ENCODE data around the gene ADH1B.
"Not testable (repeated sequence)": the region's sequence is repeated elsewhere in the genome, so short reads cannot be mapped to it uniquely, and the experiment has no call there.

ADH1B gene

GRCh38 chr4:99321241-99322191 lies at the start of gene ADH1B:
Gene ADH1B, minus strand, starts transcription at chr4:99321401. Its CDS starts 70 bp downstream, at chr4:99321331.
- DNase-seq: no peak
- intact Hi-C loops (cut with DNase I): no loop called here

GRCh38 chr4:99367817-99368216 lies 46.6 kb upstream of the ADH1B start:
- intact Hi-C loops (cut with DNase I); DNase-seq: not testable (repeated sequence)

- intact Hi-C loops (cut with DNase I): no loop called here
- no peak for DNase-seq
Observed at GRCh38 chr4:99366491-99366890, 45.3 kb upstream of the ADH1B start.

DNA sequence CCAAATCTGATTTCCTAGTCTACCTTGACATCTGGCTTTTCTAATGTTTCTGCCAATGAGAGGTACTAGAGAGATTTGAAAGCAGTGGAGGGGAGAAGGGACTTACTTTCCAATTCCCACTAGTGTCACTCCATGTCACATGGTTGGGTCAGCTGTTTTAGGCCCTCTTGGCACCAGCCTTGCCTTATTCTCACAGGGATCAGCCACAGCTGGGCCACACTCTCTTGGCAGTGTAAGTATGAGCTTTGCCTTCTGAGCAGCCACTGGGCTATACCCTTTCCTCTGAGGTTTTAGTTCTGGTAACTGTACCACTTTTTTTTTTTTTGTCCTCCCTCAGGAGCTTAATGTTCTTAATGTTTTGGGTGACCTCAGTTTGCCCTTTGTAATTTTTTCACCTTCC lies 41.6 kb upstream of the ADH1B start:
- intact Hi-C loops (cut with DNase I): no loop called here
- no peak for DNase-seq

- DNase-seq: no peak
- intact Hi-C loops (cut with DNase I): no loop called here
Observed at GRCh38 chr4:99361899-99362275, 40.7 kb upstream of the ADH1B start.

DNA sequence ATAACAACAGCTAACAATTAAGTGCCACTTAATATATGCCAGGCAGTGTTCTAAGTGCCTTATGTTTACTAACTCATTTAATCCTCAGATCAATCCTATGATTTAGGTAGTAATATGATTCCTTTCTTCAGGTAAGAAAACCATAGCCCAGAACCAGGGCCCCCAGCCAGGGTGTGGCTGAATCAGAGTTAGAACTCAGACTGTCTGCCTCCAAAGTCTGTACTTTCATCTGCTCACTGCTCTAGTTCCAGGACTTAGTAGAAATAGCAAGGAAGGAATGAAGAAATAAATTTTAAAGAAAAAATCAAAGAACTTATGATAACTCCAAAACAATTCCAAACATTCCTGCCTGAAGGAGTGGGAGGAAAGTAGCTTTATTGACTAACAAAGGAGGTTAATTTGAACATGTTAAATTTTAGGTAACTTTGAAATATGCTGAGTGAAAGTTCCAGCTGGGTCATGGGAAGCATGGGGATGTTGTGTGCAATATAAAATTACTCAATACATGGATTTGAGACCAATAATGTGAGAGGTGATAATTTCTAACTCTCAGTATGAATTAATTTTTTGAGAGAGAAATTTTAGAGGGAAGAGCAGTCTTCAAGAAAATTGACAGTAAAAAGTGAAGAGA lies 40.2 kb upstream of the ADH1B start:
- no peak for DNase-seq
- intact Hi-C loops (cut with DNase I): no loop called here

GRCh38 chr4:99359480-99360204 lies 38.4 kb upstream of the ADH1B start:
- intact Hi-C loops (cut with DNase I): no loop called here
- no peak for DNase-seq

GRCh38 chr4:99357948-99358347 lies 36.7 kb upstream of the ADH1B start:
- intact Hi-C loops (cut with DNase I): no loop called here
- DNase-seq: no peak

DNA sequence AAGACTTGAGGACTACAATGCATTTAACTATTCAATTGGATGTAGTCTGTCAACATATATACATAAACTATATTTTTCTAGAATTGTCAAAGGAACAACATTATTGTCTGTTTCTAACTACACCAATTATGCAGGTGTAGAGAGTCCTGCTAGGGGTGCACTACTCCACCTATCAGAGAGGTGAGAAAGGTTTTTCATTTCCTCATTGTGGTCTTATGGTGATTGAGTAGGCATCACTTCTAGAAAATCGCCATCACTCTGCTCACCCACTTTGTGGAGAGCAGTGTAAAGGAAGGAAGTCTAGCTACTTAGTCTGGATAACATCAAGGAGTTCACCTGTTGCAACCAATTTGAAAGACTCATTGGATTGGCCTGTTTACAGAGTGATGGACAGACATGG lies 35.8 kb upstream of the ADH1B start:
- no peak for DNase-seq
- intact Hi-C loops (cut with DNase I): no loop called here

- DNase-seq; intact Hi-C loops (cut with DNase I): not testable (repeated sequence)
Observed at GRCh38 chr4:99356149-99356548, 34.9 kb upstream of the ADH1B start.

GRCh38 chr4:99352602-99353537 lies 31.7 kb upstream of the ADH1B start, which contains the start of gene ADH1C:
Gene ADH1C, minus strand, starts transcription at chr4:99352746. Its CDS starts 71 bp downstream, at chr4:99352675.
- no peak for DNase-seq
- intact Hi-C loops (cut with DNase I): no loop called here

DNA sequence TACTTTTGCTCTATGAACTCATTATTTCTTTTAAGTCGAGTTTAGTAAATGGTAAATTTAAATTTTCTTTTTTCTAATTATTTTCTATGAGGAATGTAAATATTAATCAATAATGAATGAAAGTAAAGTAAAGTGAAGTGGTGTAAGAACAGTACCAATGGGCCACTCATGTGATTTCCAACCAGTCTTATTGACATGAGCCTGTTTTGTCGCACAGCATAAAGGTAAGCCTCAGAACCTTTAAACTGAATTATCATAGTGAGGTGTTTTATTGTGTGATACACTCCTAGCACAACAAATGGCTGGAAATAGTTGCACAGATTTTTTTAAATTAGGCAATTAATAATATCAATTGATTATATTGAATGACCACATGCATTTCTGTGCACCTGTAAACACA lies 30.3 kb upstream of the ADH1B start:
- no peak for DNase-seq
- intact Hi-C loops (cut with DNase I): no loop called here

DNA sequence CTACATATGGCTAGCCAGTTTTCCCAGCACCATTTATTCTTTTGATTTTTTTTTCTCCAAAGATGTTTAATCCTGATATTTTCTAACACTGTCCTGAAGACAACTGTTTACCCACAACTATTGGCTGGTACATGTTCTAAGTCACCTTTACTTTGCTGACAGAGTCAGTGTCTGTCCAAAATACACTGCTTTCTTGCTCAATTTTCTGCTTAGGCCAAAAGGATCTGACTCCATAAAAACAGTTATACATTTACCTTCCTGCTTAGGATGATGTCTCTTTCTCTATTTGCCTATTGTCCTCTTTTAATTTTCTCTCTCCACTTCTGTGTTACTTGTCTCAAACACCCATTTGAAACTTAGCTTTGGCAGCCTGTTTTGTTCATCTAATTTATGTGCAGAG lies 28.1 kb upstream of the ADH1B start:
- intact Hi-C loops (cut with DNase I): no loop called here
- DNase-seq: no peak

DNA sequence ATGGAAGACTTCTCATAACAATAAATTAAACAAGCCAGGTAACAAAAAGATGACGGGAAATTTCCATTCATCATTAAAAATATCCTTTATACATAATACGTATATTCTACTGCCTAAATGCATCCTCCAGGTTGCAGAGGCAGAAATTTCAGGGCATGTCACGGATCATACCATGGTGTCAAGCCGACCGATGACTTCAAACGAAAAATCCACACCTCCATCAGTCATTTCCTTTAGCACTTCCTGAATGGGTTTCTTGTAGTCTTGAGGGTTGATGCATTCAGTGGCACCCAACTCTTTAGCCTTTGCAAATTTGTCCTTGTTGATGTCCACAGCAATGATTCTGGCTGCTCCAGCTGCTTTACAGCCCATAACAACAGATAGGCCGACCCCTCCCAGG lies 21.4 kb upstream of the ADH1B start:
- intact Hi-C loops (cut with DNase I); DNase-seq: not testable (repeated sequence)

DNA sequence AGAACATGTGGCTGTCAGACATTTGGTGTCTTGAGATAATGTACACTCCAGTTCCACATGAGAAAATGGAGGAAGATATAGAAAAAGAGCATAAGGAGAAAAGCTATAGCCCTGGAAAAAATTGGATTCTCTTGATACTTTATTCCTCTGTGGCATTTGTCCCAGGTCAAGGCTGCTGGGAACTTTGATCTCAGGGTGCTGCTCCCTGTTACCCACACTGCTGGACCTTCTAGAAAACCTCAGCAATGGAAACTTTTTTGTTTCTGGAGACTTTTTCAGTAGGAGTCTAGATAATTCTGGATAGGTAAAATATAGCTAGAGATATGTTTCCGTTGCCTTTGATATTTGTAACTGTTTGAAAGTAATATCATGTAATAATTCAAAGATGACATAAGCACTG lies 20.2 kb upstream of the ADH1B start:
- intact Hi-C loops (cut with DNase I): no loop called here
- DNase-seq: no peak

DNA sequence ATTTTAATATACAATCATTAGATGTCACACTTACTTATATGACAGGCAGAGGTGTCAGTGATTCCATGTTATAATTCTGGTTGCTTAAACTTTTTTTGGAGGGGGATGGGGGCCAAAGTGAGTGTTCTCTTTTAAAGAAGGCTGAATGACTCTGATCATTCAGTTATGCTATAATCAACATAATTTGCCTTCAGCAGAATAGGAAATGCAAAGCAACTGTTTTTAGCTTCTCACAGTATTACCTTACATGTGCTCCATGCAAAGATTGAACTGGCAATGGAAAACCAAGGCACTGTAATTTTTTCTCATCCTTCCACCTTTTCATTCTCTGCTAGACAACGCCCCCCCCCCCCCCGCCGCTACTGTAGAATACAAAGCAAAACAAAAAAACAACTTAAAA lies 18.0 kb upstream of the ADH1B start:
- DNase-seq: no peak
- intact Hi-C loops (cut with DNase I): no loop called here

GRCh38 chr4:99336553-99336952 lies 15.4 kb upstream of the ADH1B start:
- intact Hi-C loops (cut with DNase I): no loop called here
- peak in 2 of 42 donors; percentile 7 to 10 for DNase-seq

DNA sequence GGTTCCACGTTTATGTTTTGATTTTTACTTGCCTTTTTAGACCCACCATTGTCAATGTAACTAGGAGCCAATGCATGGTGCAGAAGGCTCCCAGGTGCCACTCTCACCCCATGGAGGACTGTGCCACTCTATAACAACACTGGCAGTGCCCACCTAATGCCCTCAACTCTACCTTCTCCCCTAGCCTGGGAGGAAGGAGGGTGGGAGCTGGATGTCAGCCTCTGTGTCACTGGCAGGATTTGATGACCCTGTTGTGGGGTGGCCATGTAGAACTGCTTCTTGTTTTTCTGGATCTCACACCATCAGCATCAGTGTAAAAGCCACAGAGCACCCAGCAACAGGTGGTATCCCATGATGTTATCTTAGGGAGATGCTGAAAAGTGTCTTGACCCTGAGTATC lies 13.7 kb upstream of the ADH1B start:
- DNase-seq: no peak
- intact Hi-C loops (cut with DNase I): no loop called here

- DNase-seq: no peak
- intact Hi-C loops (cut with DNase I): no loop called here
Observed at GRCh38 chr4:99330648-99331047, 9.4 kb upstream of the ADH1B start.
